OCI-LY1 (cell line): Measurements from ENCODE around the gene ANTKMT.

Experiments
- CTCF ChIP-seq: fragments of 200-600 bp; sonication (generic), shearing (Covaris generic); IDR thresholded peaks from 2 replicates; pipeline ENCODE4 v1.5.1; 2017; ENCODE audit warnings: mild to moderate bottlenecking, antibody characterized with exemption, low read length, moderate library complexity, mixed read lengths
- EZH2 ChIP-seq: fragments of 200-600 bp; sonication (generic), shearing (Covaris generic); IDR thresholded peaks from 2 replicates; pipeline ENCODE4 v1.8.0; 2017; ENCODE audit warnings: borderline replicate concordance, mixed run types, mild to moderate bottlenecking, antibody characterized with exemption, low read length, moderate library complexity, mixed read lengths

- TF ChIP-seq CTCF (no peak), EZH2 (no peak)
Observed at GRCh38 chr16:746637-747036, 25.7 kb downstream of the ANTKMT start.
